GM21423 (cell line): ENCODE data around the gene GP5.

Experiments used
- ATAC-seq: cut with Tn5 transposase; IDR thresholded peaks from one replicate; pipeline ENCODE4 v1.9.1; 2021; ENCODE audit warnings: mild to moderate bottlenecking, moderate library complexity; ENCODE audit not compliant: unreplicated experiment

The GP5 gene

DNA sequence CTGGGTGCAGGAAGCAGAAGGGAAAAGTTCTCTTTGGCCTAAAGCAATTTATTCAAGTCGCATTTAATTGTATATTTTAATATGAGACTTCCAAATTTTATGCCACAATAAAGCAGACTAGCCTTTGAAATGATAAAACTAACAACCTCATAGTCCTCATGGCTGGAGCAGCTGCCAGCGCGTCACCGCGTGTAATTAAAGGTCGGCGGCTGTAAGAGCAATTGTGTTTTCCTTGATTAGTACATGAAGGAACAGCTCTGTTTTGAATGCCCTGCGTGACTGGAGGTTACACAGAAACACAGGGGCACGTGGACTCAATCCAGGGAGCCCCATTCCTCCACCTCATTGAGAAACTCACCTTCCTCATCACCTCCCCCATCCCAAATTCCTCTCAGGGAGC, 19.4 kb downstream of the GP5 start:
- ATAC-seq, result no peak

DNA sequence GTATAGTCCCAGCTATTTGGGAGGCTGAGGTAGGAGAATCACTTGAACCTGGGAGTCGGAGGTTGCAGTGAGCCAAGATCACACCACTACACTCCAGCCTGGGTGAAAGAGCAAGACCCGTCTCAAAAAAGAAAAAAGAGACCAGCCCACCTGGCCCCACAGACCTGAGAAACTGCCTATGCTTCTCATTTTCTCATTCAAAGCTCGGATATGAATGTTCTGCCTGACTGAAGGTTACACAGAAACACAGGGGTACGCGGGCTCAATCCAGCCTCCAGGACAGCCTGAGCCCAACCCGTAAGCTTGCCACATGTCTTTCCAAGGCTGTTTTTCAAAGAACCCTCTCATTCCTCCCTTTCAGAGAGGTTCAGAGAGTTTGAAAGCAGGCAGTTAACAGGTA, 19.8 kb downstream of the GP5 start:
- no peak for ATAC-seq

DNA sequence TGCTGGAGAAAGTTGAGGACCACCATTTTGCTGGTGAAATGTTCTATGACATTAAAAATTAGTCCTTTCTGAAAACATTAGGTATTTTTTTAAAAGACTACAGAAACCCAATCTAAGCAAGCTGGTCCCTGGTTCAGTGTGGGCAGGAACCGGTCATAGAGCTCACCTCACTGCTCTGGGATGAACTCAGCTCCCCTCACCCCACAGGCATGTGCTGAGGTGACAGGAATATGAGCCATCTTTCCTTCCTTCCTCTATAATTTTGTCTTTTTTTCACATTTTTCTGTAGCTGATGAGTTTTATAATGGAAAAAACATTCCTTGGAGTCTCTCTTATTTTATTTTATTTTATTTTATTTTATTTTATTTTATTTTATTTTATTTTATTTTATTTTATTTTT, 21.4 kb downstream of the GP5 start:
- ATAC-seq, result no peak

DNA sequence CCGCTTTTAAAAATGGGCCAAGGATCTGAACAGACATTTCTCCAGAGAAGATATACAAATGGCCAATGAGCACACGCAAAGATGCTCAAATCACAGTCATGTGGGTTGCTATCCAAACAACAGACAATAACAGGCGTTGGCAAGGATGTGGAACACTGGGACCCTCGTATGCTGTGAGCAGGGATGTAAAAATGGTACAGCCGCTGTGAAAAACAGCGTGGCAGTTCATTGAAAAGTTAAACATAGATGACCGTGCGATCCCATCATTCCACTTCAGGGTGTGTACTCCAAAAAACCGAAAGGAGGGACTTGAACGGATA, 22.9 kb downstream of the GP5 start:
- no peak for ATAC-seq

DNA sequence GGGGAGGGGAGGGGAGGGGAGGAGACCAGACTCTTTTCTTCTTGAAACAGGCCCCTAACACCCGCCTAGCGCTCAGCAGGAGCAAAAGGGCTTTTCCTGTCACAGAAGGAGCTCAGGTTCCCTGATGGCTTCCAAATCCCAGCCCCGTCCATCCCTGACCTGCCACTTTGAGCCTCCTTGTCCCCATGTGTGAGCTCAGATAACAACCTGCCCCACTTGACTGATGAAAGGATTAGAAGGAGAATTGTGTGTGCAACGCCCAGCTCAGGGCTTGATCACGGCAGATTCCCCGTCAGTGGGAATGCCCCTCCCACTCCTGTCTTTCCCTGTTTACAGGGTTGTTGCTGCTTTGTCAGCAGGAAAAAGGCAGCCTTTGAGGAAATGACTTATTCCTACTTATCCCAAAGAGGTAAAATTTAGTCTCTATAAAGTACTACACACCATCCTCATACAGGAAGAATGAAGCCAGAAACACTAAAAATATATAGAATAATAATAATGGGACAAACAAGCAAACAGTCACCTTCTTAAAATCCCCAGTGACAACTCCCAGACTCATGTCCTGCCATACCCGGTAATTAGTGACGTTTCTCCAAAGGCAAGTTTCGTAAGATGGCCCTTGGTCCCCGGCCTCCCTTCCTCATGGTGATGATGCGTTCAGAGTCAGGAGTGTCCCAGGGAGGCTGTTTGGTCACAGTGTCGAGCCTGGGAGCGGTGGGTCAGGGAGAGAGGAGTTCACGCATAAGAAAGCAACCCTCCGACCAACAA, 23.4 kb downstream of the GP5 start:
- ATAC-seq, result no peak

DNA sequence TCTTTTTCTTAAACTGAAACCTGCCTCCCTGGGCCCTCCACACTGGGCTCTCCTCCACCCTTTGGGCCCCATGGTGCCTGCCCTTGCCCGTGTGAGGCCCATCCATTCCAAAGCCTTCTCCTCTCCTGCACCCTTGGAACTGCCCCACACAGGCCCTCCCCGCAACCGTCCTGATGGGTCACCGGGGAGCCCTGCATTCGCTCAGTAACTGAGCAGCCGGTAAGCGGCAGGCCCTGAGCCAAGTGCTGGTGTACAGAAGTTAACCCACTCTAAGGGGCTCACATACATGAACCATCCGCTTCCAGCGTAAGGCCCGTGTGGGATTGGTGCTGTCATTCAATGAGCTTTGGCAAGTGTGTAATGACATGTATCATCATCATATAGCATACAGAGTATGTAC, 24.1 kb downstream of the GP5 start:
- no peak for ATAC-seq

DNA sequence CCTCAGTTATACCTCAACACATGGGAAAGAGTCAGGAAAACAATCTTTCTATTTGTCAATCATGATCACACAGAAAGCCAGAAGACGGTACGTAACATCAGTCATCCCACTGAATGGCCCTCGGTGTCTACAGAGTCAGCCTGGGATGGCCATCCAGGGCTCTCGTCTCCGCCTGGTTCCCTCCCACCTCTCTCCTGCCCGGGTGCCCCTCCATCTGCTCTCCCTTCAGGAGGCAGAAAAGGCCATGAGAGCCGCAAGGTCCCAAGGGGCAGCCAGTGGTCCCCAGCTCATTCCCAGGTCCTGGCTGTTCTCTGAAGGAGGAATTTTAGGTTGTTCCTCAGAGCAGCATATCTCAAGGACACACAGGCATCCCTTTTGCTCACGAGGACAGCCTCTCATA, 25.2 kb downstream of the GP5 start:
- no peak for ATAC-seq

DNA sequence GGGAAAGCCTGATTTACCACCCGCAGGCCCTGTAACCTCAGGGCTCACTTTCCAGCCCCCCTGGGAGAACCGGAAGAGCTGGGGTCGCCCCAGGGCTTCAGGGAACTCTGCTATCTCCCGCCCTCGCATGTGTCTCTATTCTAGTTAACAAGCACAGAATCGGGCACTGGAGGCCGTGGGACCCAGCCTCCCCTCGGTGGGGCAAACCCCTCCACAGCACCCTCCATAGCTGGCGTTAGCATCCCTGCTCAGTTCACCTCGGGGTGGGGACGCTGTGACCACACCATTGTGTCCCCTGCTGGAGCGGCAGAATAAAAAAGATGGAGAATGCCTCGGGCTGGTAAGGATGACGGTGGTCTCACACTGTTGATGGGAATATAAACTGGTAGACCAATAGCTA, 26.0 kb downstream of the GP5 start:
- ATAC-seq, result no peak

DNA sequence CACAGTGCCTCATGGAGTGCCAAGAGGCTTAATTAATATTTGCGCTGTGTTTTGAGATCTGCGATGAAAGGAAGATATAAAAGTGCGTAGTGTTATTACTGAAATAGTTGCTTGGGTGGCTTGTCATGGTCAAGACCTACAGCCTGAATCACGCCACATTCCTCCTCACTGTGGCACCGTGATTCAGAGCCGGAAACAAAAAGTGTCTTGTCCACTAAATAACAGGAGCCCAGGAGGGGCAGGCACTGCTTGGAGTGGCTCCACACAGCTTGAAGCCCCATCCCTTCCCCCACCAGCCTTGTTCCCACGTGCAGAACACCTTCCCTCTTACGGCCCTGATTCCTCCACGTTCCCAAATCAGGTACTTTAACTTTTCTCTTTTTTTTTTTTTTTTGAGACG, 28.3 kb downstream of the GP5 start:
- no peak for ATAC-seq

DNA sequence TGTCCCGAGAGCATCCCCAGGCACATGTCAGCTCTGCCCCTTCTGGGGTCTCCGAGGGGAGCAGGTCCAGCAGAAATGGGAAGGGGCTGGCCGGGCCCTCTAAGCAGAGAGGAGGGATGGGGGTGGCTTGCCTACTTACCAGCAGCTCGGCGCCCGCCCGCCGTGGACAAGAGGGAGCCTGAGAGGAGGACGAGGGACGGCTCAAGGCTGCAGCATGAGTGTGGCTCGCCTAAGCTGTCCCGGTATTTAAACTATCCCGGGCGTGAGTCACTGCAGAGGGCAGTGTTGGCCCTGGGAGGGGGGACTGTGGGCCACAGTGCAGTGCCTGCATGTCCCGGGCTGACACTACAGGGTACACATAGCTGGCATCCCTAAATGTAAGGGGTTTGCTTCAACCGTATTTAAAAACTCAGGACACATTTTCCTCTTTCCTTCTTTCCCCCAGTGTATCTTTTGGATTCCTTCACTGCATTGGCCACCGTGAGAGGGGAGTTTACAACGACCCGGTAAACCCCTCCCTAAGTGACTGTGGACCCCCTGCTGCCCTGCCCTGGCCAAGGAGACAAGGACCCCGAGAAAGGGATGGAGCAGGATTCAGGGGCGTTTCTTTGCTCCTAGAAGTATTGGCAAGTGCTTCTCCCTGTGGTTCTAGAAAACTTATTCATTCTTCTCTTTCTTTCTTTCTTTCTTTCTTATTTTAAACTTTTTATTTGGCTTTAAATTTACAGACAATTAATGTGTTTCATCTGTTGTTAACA, 29.4 kb downstream of the GP5 start, which contains the start of gene LRRC15:
TSS of gene LRRC15 (minus strand) at position 222 of the 758 bp plus-strand sequence. CDS start 8,700 bp downstream, outside the sequence.
- no peak for ATAC-seq

DNA sequence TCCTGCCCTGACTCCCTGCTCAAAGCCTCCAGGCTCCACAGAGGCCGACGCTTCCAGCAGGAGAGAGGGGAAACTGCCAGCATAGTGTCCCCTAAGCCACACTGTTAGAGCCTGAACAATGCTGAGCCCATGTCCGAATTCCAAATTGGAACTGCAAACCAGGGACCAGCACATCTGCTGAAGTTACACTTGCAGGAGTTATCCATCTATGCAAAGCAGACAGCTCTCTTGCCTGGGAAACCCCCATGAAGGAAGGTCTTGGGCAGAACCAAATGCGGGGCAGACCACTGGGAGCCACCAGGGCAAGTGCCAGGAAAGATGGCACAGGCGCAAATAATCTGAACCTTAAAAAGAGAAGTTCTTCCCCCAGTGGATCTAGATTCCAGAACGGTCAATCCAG, 30.1 kb downstream of the GP5 start:
- no peak for ATAC-seq

DNA sequence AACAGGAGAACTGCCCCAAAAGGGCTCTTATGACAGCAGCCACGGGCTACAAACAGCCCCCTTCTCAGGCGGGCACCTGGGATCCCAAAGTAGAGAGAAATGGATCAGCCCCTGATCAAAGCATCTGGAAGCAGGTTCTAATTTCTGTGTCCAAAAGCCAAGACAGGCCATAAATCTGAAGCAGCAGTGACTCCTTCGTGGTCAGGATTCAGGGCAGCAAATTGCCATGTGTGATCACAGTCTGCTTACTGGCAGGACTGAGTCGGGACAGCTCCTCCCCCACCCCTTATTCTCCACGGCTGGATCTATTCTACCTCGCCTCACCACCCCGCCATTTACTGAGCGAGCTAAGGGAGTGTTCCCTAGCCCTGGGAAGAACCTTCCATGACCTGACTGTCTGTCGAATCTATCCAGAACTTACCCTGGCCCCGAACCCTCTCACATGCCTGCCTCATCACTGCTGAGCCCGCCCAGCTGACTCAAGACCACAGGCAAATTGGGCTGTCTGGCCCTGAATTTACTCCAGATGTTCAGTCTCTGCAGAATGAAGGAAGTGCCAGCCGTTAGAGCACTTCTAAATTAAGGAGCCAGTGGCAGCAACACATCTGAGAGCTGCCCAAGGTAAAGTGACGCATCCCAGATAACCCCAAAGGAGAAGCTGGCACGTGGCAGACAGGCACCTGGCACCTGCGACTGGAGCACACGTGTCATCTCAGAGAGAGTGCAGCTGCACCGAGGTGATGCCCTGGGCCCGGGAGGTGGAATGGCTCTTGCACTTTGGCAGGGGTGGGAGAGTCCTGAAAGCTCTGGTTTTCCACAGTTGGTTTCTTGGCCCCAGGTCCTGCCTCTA, 30.8 kb downstream of the GP5 start:
- ATAC-seq, result no peak

DNA sequence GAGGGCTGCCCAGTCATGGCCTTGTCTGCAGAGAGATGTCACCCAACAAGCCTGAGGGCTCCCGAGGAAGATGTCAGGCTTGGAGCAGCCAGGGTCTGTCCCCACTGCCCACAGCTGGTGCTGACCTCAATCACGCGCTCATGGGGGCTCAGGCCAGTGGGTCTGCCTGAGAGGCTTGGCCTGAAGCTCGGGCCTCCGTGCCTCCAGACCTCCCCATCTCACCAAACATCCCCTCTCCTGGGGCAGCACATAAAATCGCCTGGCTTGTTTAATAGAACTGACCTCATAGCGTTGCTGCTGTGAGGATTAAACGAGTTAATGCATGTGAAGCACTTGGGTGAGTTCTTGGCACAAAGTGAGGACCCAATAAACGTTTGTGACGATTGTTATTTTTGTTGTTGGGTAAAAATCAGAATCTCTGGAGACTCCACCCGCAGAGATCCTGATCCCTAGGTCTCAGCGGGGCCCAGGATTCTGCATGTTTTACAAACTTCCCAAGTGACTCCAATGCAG, 33.0 kb downstream of the GP5 start:
- no peak for ATAC-seq

DNA sequence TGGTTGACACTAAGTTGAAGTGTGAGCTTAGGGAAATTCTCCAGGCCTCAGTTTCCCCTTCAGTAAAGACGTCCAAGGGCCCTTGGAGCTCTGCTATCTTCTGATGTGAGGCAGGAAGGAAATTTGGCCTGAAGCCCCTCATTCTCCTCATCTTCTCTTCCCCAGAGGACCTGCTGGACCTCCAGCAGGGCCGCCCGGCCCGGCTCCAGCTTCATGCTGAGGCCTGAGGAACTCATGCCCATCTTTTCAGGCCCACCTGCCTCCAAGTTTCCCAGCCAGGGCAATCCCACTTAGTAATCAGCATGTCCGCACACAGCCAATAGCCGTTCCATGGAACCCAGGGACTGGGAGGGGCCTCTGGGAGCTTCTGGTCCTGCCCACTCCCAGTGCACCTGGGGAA, 33.5 kb downstream of the GP5 start:
- no peak for ATAC-seq

DNA sequence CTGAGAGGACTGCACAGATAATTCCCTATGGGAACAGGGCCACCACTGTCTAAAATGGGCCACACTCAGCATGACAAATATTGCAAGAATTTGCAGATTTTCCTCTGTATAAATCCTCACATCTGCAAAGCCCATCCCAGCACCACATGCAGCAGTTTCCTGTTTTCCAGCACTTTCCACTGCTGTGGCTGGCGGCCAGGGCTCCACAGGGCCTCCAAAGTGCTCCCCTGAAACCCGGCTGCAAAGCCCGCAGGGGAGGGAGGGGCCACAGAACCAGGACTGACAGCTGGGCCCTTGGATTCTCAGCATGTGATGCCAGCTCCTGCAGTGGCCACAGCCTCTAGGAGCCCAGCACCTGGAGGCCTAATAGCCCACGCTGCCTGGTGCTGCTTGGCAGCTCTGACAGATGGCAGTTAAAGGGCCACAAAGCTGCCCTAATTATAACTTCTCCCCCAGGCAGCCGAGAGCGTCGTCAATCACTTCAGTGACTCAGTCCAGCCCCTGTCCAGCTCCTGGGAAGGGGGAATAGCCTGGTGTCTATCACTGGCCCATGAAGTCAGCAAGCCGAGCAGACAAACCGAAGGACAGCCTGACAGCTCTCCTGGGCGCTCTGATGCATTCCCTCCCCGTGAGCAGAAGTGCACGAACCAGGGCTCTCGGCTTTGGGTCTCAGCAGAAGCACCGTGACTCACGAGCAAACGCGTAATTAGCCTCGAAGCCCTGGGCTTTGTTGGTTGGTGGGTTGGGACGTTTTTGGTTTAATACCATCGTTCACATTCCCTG, 34.2 kb downstream of the GP5 start:
- ATAC-seq, result no peak

DNA sequence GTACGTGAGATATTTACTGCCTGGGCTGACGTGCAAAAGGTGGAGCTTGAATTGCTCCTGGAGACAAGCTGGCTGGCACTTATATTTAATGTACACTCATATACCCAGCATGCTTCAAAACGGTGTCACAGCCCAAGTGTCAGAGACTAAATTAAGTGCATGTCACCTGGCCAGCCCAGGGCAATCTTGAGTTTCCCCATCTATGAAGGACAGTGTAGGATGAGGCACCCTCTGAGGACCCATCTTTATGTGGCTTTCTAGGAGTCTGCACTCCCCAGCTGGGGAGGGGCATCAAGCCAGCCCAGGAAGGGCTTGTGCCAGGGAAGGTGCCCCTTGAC, 34.8 kb downstream of the GP5 start:
- no peak for ATAC-seq

DNA sequence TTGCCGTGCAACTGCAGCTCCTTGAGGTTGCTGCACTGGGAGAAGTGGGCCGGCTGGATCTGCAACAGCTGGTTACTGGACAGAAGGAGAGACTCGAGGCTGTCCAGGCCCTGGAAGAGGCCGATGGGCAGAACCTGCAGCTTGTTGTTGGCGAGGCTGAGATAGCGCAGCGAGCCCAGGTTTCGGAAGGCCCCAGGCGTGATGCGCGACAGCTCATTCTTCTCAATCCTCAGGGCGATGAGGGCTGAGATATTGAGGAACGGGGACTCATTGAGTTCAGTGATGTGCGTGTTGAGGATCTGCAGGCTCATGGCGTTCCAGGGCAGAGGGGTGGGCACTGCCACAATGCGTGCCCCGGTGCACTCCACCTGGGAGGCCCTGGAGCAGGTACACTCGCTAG, 38.5 kb downstream of the GP5 start:
- no peak for ATAC-seq

DNA sequence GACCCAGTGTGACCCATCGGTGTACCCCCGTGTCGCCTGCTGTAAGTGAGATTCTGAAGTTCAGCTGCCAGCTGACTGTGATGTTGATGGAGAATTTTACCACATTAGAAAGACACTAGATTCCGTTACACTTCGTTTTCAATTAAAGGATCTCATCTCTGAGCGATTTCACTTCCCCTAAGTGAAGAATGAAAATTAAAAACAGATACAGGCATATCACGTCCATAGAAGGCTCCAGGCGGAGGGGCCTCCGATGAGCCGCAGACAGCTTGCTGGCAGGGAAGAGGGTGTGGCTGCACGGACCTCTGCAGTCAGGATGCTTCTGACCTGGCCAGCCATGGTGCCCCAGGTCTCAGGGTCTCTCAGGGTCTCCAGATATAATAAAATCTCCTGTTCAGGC, 41.4 kb downstream of the GP5 start:
- no peak for ATAC-seq

DNA sequence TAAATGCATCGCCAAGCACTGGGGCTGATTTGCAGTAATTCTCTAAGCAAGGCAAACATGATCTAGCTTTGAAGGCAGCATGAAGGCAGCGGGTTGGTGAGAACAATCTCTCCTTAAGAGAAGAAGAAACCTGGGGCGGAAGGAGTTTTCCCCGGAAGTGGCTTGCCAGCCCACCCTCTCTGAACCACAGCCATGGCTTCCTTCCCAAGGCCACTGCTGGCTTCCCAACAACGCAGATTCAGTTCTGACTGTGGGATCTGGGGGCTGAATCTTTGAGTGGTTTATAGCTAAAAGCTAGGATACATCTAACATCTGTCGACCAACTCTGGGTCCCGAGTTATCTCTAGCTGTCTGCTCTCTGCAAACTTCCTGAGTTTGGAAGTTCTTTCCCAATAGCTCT, 43.7 kb downstream of the GP5 start:
- ATAC-seq, result no peak

DNA sequence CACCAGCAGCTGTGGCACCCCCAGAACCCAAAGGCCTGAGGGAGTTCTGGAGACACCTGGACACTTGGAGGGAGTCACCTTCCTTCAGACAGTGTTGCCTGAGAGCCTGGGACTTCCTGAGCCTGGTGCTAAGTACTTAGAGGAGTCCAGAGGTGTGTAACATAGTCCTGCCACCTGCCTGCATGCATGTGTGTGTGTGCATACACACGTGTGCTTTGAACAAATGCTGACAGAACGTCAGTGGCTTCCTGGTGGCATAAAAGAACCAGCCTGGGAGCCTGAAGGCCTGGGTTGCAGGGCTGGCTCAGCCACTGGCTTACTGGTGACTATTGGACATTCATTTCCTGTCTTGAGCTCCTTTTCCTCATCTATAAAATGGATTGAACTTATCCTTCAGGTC, 44.8 kb downstream of the GP5 start:
- no peak for ATAC-seq
